Measurements from ENCODE around the gene RAC3.

DNA sequence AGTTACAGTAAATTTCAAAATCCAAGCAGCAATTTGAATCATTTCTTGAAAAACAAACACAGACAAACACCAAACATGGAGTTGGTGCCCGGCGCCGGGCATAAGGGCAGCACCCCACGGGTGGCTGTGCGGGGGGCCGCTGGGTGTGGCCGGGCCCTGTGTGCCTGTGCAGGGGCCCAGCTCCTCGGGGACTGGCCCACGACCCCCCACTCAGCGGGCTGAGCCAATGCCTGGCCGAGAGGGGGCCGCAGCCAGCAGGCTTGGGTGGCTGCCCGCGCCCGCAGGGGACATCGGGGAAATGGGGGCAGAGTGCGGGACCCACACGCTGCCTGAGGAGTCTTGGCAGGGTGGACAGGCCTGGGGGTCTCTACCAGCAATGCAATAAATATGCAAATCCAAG lies 47.0 kb downstream of the RAC3 start:
- TF ChIP-seq, protein P1, sequence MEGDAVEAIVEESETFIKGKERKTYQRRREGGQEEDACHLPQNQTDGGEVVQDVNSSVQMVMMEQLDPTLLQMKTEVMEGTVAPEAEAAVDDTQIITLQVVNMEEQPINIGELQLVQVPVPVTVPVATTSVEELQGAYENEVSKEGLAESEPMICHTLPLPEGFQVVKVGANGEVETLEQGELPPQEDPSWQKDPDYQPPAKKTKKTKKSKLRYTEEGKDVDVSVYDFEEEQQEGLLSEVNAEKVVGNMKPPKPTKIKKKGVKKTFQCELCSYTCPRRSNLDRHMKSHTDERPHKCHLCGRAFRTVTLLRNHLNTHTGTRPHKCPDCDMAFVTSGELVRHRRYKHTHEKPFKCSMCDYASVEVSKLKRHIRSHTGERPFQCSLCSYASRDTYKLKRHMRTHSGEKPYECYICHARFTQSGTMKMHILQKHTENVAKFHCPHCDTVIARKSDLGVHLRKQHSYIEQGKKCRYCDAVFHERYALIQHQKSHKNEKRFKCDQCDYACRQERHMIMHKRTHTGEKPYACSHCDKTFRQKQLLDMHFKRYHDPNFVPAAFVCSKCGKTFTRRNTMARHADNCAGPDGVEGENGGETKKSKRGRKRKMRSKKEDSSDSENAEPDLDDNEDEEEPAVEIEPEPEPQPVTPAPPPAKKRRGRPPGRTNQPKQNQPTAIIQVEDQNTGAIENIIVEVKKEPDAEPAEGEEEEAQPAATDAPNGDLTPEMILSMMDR (IDR thresholded peaks at IDR 0.05 in 8 of 11, conservative IDR thresholded peaks at IDR 0.05 in 3 of 11), result no peak
- TF ChIP-seq POLR2A (IDR thresholded peaks at IDR 0.05), result no peak
